Measurements from ENCODE around the gene EN2. TPM values are rescaled to one million over a fixed set of nuclear protein-coding genes. Genes with fewer than 3 reads are reported as not detected.

The EN2 gene
- total RNA-seq (2021) (not detected in 2 replicates), Bru-seq, nascent RNA (not detected), BruChase-seq, experiment 1, labeled RNA remaining after a 2-hour chase (percentile 20 among the genes with signal in this experiment), BruChase-seq, experiment 2, labeled RNA remaining after a 6-hour chase (percentile 17 among the genes with signal in this experiment)
- long read RNA-seq: 0 reads

- ChIA-PET POLR2A (ENCODE audit: low non-redundant PET) (no interaction called here), CTCF (no interaction called here)
- intact Hi-C loops (cut with micrococcal nuclease; ENCODE audit: unreplicated experiment): no loop called here
- TF ChIP-seq EZH2 (IDR thresholded peaks at IDR 0.05; ENCODE audit: borderline replicate concordance, low read depth, low read length, poor library complexity, severe bottlenecking): peak; percentile 91
- TF ChIP-seq CTCF (conservative IDR thresholded peaks at IDR 0.05; ENCODE audit: low read depth, low read length): no peak
- Histone ChIP-seq H3K4me1 (ENCODE audit: insufficient read depth, low read length, poor library complexity, severe bottlenecking) (peaks cover 19% of the 10 kb centered on the region), H3K27me3 (replicated peaks; ENCODE audit: insufficient read depth, low read depth, low read length, poor library complexity) (peaks cover 96% of the 10 kb centered on the region), H3K27ac (ENCODE audit: low read depth, low read length, poor library complexity, severe bottlenecking) (no peak within 1 kb of the TSS), H3K36me3 (ENCODE audit: insufficient read depth, low read length, poor library complexity, severe bottlenecking) (no peaks in the 10 kb centered on the region), H3K9me3 (ENCODE audit: low read depth, low read length, poor library complexity, severe bottlenecking) (no peaks in the 10 kb centered on the region), H3K4me3 (ENCODE audit: low read depth, low read length, poor library complexity, severe bottlenecking) (peak within 1 kb of the TSS; percentile 55)
- no peak for DNase-seq (ENCODE audit: low spot score)
- no TSS peak for BruUV-seq (replicated peaks)
Measured at GRCh38 chr7:155458111-155458877, at the start of gene EN2. TSS of gene EN2 (plus strand) at chr7:155458129. CDS start at chr7:155458378, 249 bp downstream.

- H3K4me1 ChIP-seq (ENCODE audit: insufficient read depth, low read length, poor library complexity, severe bottlenecking): no peaks in the 10 kb centered on the region
- no peak overlapping the region for H3K4me3 ChIP-seq (ENCODE audit: low read depth, low read length, poor library complexity, severe bottlenecking)
- TF ChIP-seq EZH2 (IDR thresholded peaks at IDR 0.05; ENCODE audit: borderline replicate concordance, low read depth, low read length, poor library complexity, severe bottlenecking) (no peak), CTCF (conservative IDR thresholded peaks at IDR 0.05; ENCODE audit: low read depth, low read length) (no peak)
- BruUV-seq (replicated peaks): no TSS peak
- no peaks in the 10 kb centered on the region for H3K9me3 ChIP-seq (ENCODE audit: low read depth, low read length, poor library complexity, severe bottlenecking)
- no peaks in the 10 kb centered on the region for H3K36me3 ChIP-seq (ENCODE audit: insufficient read depth, low read length, poor library complexity, severe bottlenecking)
- peak; percentile 22 for DNase-seq (ENCODE audit: low spot score)
- peaks cover 25% of the 10 kb centered on the region for H3K27me3 ChIP-seq (replicated peaks; ENCODE audit: insufficient read depth, low read depth, low read length, poor library complexity)
- ChIA-PET CTCF (no interaction called here), POLR2A (ENCODE audit: low non-redundant PET) (no interaction called here)
- intact Hi-C loops (cut with micrococcal nuclease; ENCODE audit: unreplicated experiment): no loop called here
- no peak overlapping the region for H3K27ac ChIP-seq (ENCODE audit: low read depth, low read length, poor library complexity, severe bottlenecking)
Measured at GRCh38 chr7:155408651-155409586, 49.0 kb upstream of the EN2 start.

- no TSS peak for BruUV-seq (replicated peaks)
- Histone ChIP-seq H3K27ac (ENCODE audit: low read depth, low read length, poor library complexity, severe bottlenecking) (no peak overlapping the region), H3K4me3 (ENCODE audit: low read depth, low read length, poor library complexity, severe bottlenecking) (no peak overlapping the region), H3K27me3 (replicated peaks; ENCODE audit: insufficient read depth, low read depth, low read length, poor library complexity) (peaks cover 16% of the 10 kb centered on the region), H3K9me3 (ENCODE audit: low read depth, low read length, poor library complexity, severe bottlenecking) (no peaks in the 10 kb centered on the region), H3K36me3 (ENCODE audit: insufficient read depth, low read length, poor library complexity, severe bottlenecking) (no peaks in the 10 kb centered on the region), H3K4me1 (ENCODE audit: insufficient read depth, low read length, poor library complexity, severe bottlenecking) (no peaks in the 10 kb centered on the region)
- ChIA-PET CTCF (no interaction called here), POLR2A (ENCODE audit: low non-redundant PET) (no interaction called here)
- TF ChIP-seq CTCF (conservative IDR thresholded peaks at IDR 0.05; ENCODE audit: low read depth, low read length) (no peak), EZH2 (IDR thresholded peaks at IDR 0.05; ENCODE audit: borderline replicate concordance, low read depth, low read length, poor library complexity, severe bottlenecking) (no peak)
- DNase-seq (ENCODE audit: low spot score): no peak
- intact Hi-C loops (cut with micrococcal nuclease; ENCODE audit: unreplicated experiment): no loop called here
Measured at GRCh38 chr7:155409980-155410379, 47.9 kb upstream of the EN2 start.
